Breast epithelium (tissue), 4 donors: ENCODE measurements around the gene TLL2. TPM values are rescaled to one million over a fixed set of nuclear protein-coding genes. Genes with fewer than 3 reads are reported as not detected.

ENCODE experiments used
- DNase-seq, 2 donors: peaks; one replicate each; pipeline ENCODE4 v3.0.0-alpha.2; 2019; ENCODE audit warnings: low spot score in 2 of 2
- H3K27ac ChIP-seq, 2 donors: fragments of 200-600 bp; sonication (generic) in 1 of 2; one replicate each; pipeline ENCODE4 v1.5.1; 2016 to 2019; ENCODE audit warnings: mild to moderate bottlenecking in 1 of 2
- H3K27me3 ChIP-seq, 2 donors: fragments of 200-600 bp; sonication (generic) in 1 of 2; one replicate each; pipeline versions ENCODE4 v1.5.1 to v1.6.0; 2017 to 2019; ENCODE audit warnings: control low read depth in 1 of 2, mild to moderate bottlenecking in 1 of 2
- H3K36me3 ChIP-seq: fragments of 200-600 bp; one replicate; pipeline ENCODE4 v1.5.1; 2019
- H3K4me1 ChIP-seq, 2 donors: fragments of 200-600 bp; sonication (generic); one replicate each; pipeline ENCODE4 v1.5.1; 2016 to 2019; ENCODE audit warnings: control low read depth in 1 of 2
- H3K4me3 ChIP-seq, 3 donors: fragments of 200-600 bp; sonication (generic); 1 replicate in 2 of 3; 2 replicates in 1 of 3; pipeline ENCODE4 v1.5.1; 2016 to 2019; ENCODE audit warnings: mild to moderate bottlenecking in 3 of 3, moderate library complexity in 2 of 3
- H3K9me3 ChIP-seq, 2 donors: fragments of 200-600 bp; sonication (generic) in 1 of 2; one replicate each; pipeline ENCODE4 v1.5.1; 2016 to 2019; ENCODE audit warnings: control low read depth in 1 of 2
- CTCF ChIP-seq, 3 donors: fragments of 450-650 bp; IDR thresholded peaks; one replicate each; pipeline ENCODE4 v1.5.1; 2016 to 2017; ENCODE audit warnings: antibody characterized with exemption in 3 of 3, mild to moderate bottlenecking in 3 of 3, moderate library complexity in 3 of 3
- POLR2A ChIP-seq: fragments of 450-650 bp; IDR thresholded peaks from one replicate; pipeline ENCODE4 v1.6.1; 2016; ENCODE audit warnings: antibody characterized with exemption, mild to moderate bottlenecking, moderate library complexity
- POLR2AphosphoS5 ChIP-seq, 3 donors: sonication (generic); formaldehyde crosslinking; IDR thresholded peaks; one replicate each; pipeline ENCODE4 v1.6.1; 2017; ENCODE audit warnings: antibody characterized with exemption in 3 of 3
- intact Hi-C: fragments of 100-400 bp; cut with DNase I; formaldehyde crosslinking; loops from one replicate; pipeline ENCODE4 v1.15.1; 2023; ENCODE audit warnings: low total_unique reads
- total RNA-seq, 3 donors: library from RNA; depleted of rRNA; stranded (reverse); fragments of >200 nt; gene quantifications; one replicate each; pipeline ENCODE4 v1.1.0, GENCODE V29; 2016

Gene TLL2
- total RNA-seq, 3 donors from 2014 or later, result under 0.01 TPM; not detected in 2

GRCh38 chr10:96327462-96327861 lies 186.3 kb downstream of the TLL2 start:
- Histone ChIP-seq H3K9me3 (no peaks in the 10 kb centered on the region), H3K4me3 (no peak overlapping the region), H3K27ac (no peak overlapping the region), H3K4me1 (no peaks in the 10 kb centered on the region), H3K36me3 (no peaks in the 10 kb centered on the region), H3K27me3 (peaks cover 0 to 13% of the 10 kb centered on the region in 2 donors)
- TF ChIP-seq POLR2AphosphoS5 (IDR thresholded peaks at IDR 0.05) (no peak), CTCF (IDR thresholded peaks at IDR 0.05) (no peak), POLR2A (no peak)
- DNase-seq, result no peak
- intact Hi-C loops, result no loop called here

GRCh38 chr10:96325719-96326373 lies 187.9 kb downstream of the TLL2 start:
- H3K4me1 ChIP-seq, result no peaks in the 10 kb centered on the region
- no peak for DNase-seq
- peaks cover 0 to 21% of the 10 kb centered on the region in 2 donors for H3K27me3 ChIP-seq
- no peak overlapping the region for H3K27ac ChIP-seq
- intact Hi-C loops, result no loop called here
- TF ChIP-seq POLR2A (no peak), CTCF (IDR thresholded peaks at IDR 0.05) (no peak), POLR2AphosphoS5 (IDR thresholded peaks at IDR 0.05) (no peak)
- H3K4me3 ChIP-seq, result no peak overlapping the region
- H3K36me3 ChIP-seq, result no peaks in the 10 kb centered on the region
- no peaks in the 10 kb centered on the region for H3K9me3 ChIP-seq

GRCh38 chr10:96324447-96324846 lies 189.3 kb downstream of the TLL2 start:
- Histone ChIP-seq H3K4me1 (no peaks in the 10 kb centered on the region), H3K4me3 (no peak overlapping the region), H3K36me3 (no peaks in the 10 kb centered on the region), H3K27ac (no peak overlapping the region), H3K9me3 (no peaks in the 10 kb centered on the region), H3K27me3 (peaks cover 0 to 21% of the 10 kb centered on the region in 2 donors)
- DNase-seq, result no peak
- intact Hi-C loops, result no loop called here
- TF ChIP-seq POLR2A, result no peak
- no peak for TF ChIP-seq CTCF (IDR thresholded peaks at IDR 0.05)

GRCh38 chr10:96322275-96322674 lies 191.5 kb downstream of the TLL2 start:
- H3K9me3 ChIP-seq, result no peaks in the 10 kb centered on the region
- TF ChIP-seq POLR2AphosphoS5 (IDR thresholded peaks at IDR 0.05), result no peak
- no peak for TF ChIP-seq POLR2A
- TF ChIP-seq CTCF (IDR thresholded peaks at IDR 0.05), result no peak
- intact Hi-C loops, result no loop called here
- no peaks in the 10 kb centered on the region for H3K4me1 ChIP-seq
- no peak overlapping the region for H3K4me3 ChIP-seq
- no peak for DNase-seq
- H3K27me3 ChIP-seq, result peaks cover 0 to 12% of the 10 kb centered on the region in 2 donors
- H3K27ac ChIP-seq, result no peak overlapping the region
- H3K36me3 ChIP-seq, result no peaks in the 10 kb centered on the region

GRCh38 chr10:96321822-96322221 lies 191.9 kb downstream of the TLL2 start:
- no peak overlapping the region for H3K27ac ChIP-seq
- no peak overlapping the region for H3K4me3 ChIP-seq
- H3K4me1 ChIP-seq, result no peaks in the 10 kb centered on the region
- TF ChIP-seq POLR2A, result no peak
- no peak for TF ChIP-seq POLR2AphosphoS5 (IDR thresholded peaks at IDR 0.05)
- TF ChIP-seq CTCF (IDR thresholded peaks at IDR 0.05), result no peak
- no peaks in the 10 kb centered on the region for H3K9me3 ChIP-seq
- no peaks in the 10 kb centered on the region for H3K36me3 ChIP-seq
- no peak for DNase-seq
- H3K27me3 ChIP-seq, result peaks cover 0 to 8% of the 10 kb centered on the region in 2 donors
- intact Hi-C loops, result no loop called here
